ENCODE measurements around the gene BRIP1.

DNA sequence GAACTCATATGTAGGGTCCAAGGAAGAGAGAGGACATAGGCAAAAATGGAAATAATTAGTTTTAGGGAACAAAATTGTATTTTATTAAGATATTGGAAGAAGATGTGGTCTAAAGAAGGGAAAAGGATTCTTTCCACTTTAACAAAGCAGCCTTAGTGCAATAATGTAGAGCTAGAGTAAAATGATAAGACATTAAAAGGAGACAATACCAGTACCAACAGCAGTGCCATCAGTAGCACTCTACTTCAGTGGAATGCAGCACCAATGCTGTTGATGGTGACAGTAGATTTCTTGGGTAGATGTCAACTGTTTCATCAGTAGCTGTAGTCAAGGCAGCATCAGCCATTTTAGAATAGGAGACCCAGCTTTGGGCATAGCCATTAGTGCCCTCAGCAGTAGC, 124.3 kb downstream of the BRIP1 start:
- no peak for TF ChIP-seq CTCF (IDR thresholded peaks at IDR 0.05)
- TF ChIP-seq POLR2A (IDR thresholded peaks at IDR 0.05), result no peak

Measured in uterus (tissue), 2 donors.